IMR-90 (cell line): ENCODE measurements around the gene OGA. TPM values are rescaled to one million over a fixed set of nuclear protein-coding genes. Genes with fewer than 3 reads are reported as not detected.

Source experiments
- ATAC-seq: fragments of 200-7000 bp; cut with Tn5 transposase; 2 replicates; pipeline ENCODE4 v1.9.1; 2020; ENCODE audit warnings: low read depth, mild to moderate bottlenecking, moderate library complexity
- BruUV-seq: library from RNA; stranded (reverse); fragments of 400-500 nt; replicated peaks from 2 replicates; lab custom pipeline; 2021; lab: Mats Ljungman, UMichigan
- CTCF ChIA-PET: fragments of 300-600 bp; formaldehyde crosslinking; extraction: SDS; loops from one replicate; lab custom pipeline; 2021; ENCODE audit warnings: antibody characterized with exemption; lab: Yijun Ruan, JAX
- POLR2A ChIA-PET: fragments of 300-600 bp; sonication (Branson Sonifier 250); formaldehyde crosslinking; loops from one replicate; lab custom pipeline; 2022; ENCODE audit warnings: antibody characterized with exemption; ENCODE audit not compliant: unreplicated experiment; lab: Charles Lee
- DNase-seq: peaks from one replicate; pipeline ENCODE4 v3.0.0; 2013
- H2AFZ ChIP-seq: replicated peaks from 2 replicates; pipeline ENCODE3; 2013; ENCODE audit warnings: low read length, mild to moderate bottlenecking; ENCODE audit not compliant: poor library complexity
- H2AK5ac ChIP-seq: 2 replicates; pipeline ENCODE4 v1.6.1; 2013; ENCODE audit warnings: low read depth, low read length, inconsistent platforms
- H2AK9ac ChIP-seq: replicated peaks from 2 replicates; pipeline ENCODE3; 2013; ENCODE audit warnings: mild to moderate bottlenecking, low read depth, low read length, moderate library complexity; ENCODE audit not compliant: poor library complexity
- H2BK120ac ChIP-seq: 2 replicates; pipeline ENCODE4 v1.6.1; 2013; ENCODE audit warnings: low read depth, low read length, inconsistent platforms
- H2BK15ac ChIP-seq: 3 replicates; pipeline ENCODE4 v1.6.1; 2013; ENCODE audit warnings: low read depth, low read length, inconsistent platforms
- H2BK20ac ChIP-seq: 2 replicates; pipeline ENCODE4 v1.6.1; 2013; ENCODE audit warnings: low read depth, mild to moderate bottlenecking, inconsistent platforms, low read length, moderate library complexity
- H2BK5ac ChIP-seq: 2 replicates; pipeline ENCODE4 v1.6.1; 2013; ENCODE audit warnings: mild to moderate bottlenecking, low read depth, low read length, inconsistent platforms; ENCODE audit not compliant: poor library complexity, severe bottlenecking
- H3K14ac ChIP-seq: replicated peaks from 2 replicates; pipeline ENCODE4 v1.6.1; 2013; ENCODE audit warnings: low read depth, low read length, inconsistent platforms
- H3K18ac ChIP-seq: 2 replicates; pipeline ENCODE4 v1.6.1; 2013; ENCODE audit warnings: low read depth, low read length, control low read depth
- H3K23ac ChIP-seq: 2 replicates; pipeline ENCODE4 v1.6.1; 2013; ENCODE audit warnings: low read depth, low read length, inconsistent platforms
- H3K27ac ChIP-seq: 2 replicates; pipeline ENCODE4 v1.5.1; 2013; ENCODE audit warnings: mild to moderate bottlenecking, control low read depth, low read length; ENCODE audit not compliant: insufficient read depth
- H3K27me3 ChIP-seq: 2 replicates; pipeline ENCODE4 v1.6.1; 2013; ENCODE audit warnings: low read length; ENCODE audit not compliant: control insufficient read depth, insufficient read depth
- H3K36me3 ChIP-seq: 2 replicates; pipeline ENCODE4 v1.6.1; 2013; ENCODE audit warnings: low read length, mixed read lengths; ENCODE audit not compliant: control insufficient read depth, insufficient read depth
- H3K4ac ChIP-seq: 2 replicates; pipeline ENCODE4 v1.6.1; 2013; ENCODE audit warnings: low read depth, low read length, inconsistent platforms
- H3K4me1 ChIP-seq: 2 replicates; pipeline ENCODE4 v1.6.1; 2013; ENCODE audit warnings: low read length, mixed read lengths; ENCODE audit not compliant: control insufficient read depth, insufficient read depth
- H3K4me2 ChIP-seq: 2 replicates; pipeline ENCODE4 v1.6.1; 2013; ENCODE audit warnings: low read depth, mild to moderate bottlenecking, control low read depth, low read length, moderate library complexity
- H3K4me3 ChIP-seq: 2 replicates; pipeline ENCODE4 v1.5.1; 2013; ENCODE audit warnings: low read depth, mild to moderate bottlenecking, control low read depth, low read length, moderate library complexity; ENCODE audit not compliant: insufficient read depth
- H3K56ac ChIP-seq: 2 replicates; pipeline ENCODE4 v1.6.1; 2013; ENCODE audit warnings: low read length, inconsistent platforms; ENCODE audit not compliant: insufficient read depth; ENCODE audit errors: extremely low read depth
- H3K79me1 ChIP-seq, 2 experiments: 2 replicates each; pipeline ENCODE4 v1.6.1; 2013; ENCODE audit warnings: low read length in 2 of 2, inconsistent platforms in 1 of 2, low read depth in 1 of 2
- H3K9ac ChIP-seq: 2 replicates; pipeline ENCODE4 v1.6.1; 2013; ENCODE audit warnings: low read depth, low read length, control low read depth
- H3K9me1 ChIP-seq: 2 replicates; pipeline ENCODE4 v1.6.1; 2013; ENCODE audit warnings: low read length, inconsistent platforms; ENCODE audit not compliant: insufficient read depth
- H3K9me3 ChIP-seq: 2 replicates; pipeline ENCODE4 v1.6.1; 2013; ENCODE audit warnings: low read length; ENCODE audit not compliant: control insufficient read depth, insufficient read depth
- H4K20me1 ChIP-seq: 2 replicates; pipeline ENCODE4 v1.6.1; 2013; ENCODE audit warnings: low read length, inconsistent platforms; ENCODE audit not compliant: insufficient read depth
- H4K5ac ChIP-seq: 2 replicates; pipeline ENCODE4 v1.6.1; 2013; ENCODE audit warnings: mild to moderate bottlenecking, low read depth, low read length, control low read depth
- H4K8ac ChIP-seq, 2 experiments: 2 replicates each; pipeline ENCODE4 v1.6.1; 2013; ENCODE audit warnings: low read depth in 2 of 2, low read length in 2 of 2, control low read depth in 1 of 2, inconsistent platforms in 1 of 2
- H4K91ac ChIP-seq: 2 replicates; pipeline ENCODE4 v1.6.1; 2013; ENCODE audit warnings: low read depth, low read length, inconsistent platforms; ENCODE audit not compliant: insufficient read depth
- BHLHE40 ChIP-seq: fragments of 150-350 bp; IDR thresholded peaks from 2 replicates; pipeline ENCODE4 v1.6.1; 2016; ENCODE audit warnings: mild to moderate bottlenecking, low read depth, low read length
- CTCF ChIP-seq: conservative IDR thresholded peaks from 2 replicates; pipeline ENCODE4 v1.5.1; 2012; ENCODE audit warnings: mild to moderate bottlenecking, low read depth, low read length, improper control_type of control experiment
- MAZ ChIP-seq: IDR thresholded peaks from 2 replicates; pipeline ENCODE4 v1.6.1; 2012; ENCODE audit warnings: low read depth, mild to moderate bottlenecking, low read length, improper control_type of control experiment, moderate library complexity, borderline replicate concordance
- MXI1 ChIP-seq: IDR thresholded peaks from 2 replicates; pipeline ENCODE4 v1.6.1; 2012; ENCODE audit warnings: low read depth, mild to moderate bottlenecking, low read length, moderate library complexity, borderline replicate concordance
- NFE2L2 ChIP-seq: fragments of 150-350 bp; IDR thresholded peaks from 2 replicates; pipeline ENCODE4 v1.6.1; 2016; ENCODE audit warnings: low read depth, mild to moderate bottlenecking, low read length
- POLR2A ChIP-seq: IDR thresholded peaks from 2 replicates; pipeline ENCODE4 v1.6.1; 2012; ENCODE audit warnings: mild to moderate bottlenecking, low read depth, low read length
- RCOR1 ChIP-seq: IDR thresholded peaks from 2 replicates; pipeline ENCODE4 v1.6.1; 2012; ENCODE audit warnings: mild to moderate bottlenecking, low read length, improper control_type of control experiment; ENCODE audit not compliant: insufficient replicate concordance
- SMC3 ChIP-seq: fragments of 150-350 bp; IDR thresholded peaks from 2 replicates; pipeline ENCODE4 v1.6.1; 2016; ENCODE audit warnings: low read depth, mild to moderate bottlenecking, antibody characterized with exemption, low read length, moderate library complexity
- WGBS, 2 experiments: methylation state at CpG; one replicate each; pipeline versions ENCODE4 v1.1.5 to v1.1.7; 2013; ENCODE audit warnings: missing lambda C conversion rate in 2 of 2; ENCODE audit not compliant: insufficient read length in 1 of 2; ENCODE audit errors: extremely low coverage in 2 of 2; 5-methylcytosine and 5-hydroxymethylcytosine counted together
- dilution Hi-C: fragments of 300-500 bp; cut with HindIII; formaldehyde crosslinking; loops from one replicate; pipeline ENCODE4 v1.14.3; 2018; ENCODE audit warnings: low sequenced_read_pairs; ENCODE audit not compliant: unreplicated experiment
- in situ Hi-C: fragments of 300-500 bp; cut with MboI; formaldehyde crosslinking; loops from 3 replicates; pipeline ENCODE4 v1.14.3; 2019; ENCODE audit warnings: low sequenced_read_pairs, inconsistent platforms, mixed read lengths
- intact Hi-C: fragments of 100-400 bp; cut with micrococcal nuclease; formaldehyde crosslinking; loops from 2 replicates; pipeline ENCODE4 v1.10.0; 2022
- polyA plus RNA-seq, 3 experiments: library from polyadenylated mRNA; depleted of rRNA; stranded (reverse); fragments of >200 nt; gene quantifications; 2 replicates each; pipeline ENCODE4 v1.2.3, GENCODE V29; 2012; ENCODE audit warnings: low replicate concordance in 1 of 3
- total RNA-seq: library from RNA; depleted of rRNA; stranded (reverse); fragments of >200 nt; gene quantifications from 2 replicates; pipeline ENCODE4 v1.2.3, GENCODE V29; 2012

OGA gene
- total and polyA plus RNA-seq, 2 of the 4 experiments (the other 2 are of a cell fraction): 42.5 to 62.9 TPM

- Histone ChIP-seq H3K4me2 (no peak overlapping the region), H3K36me3 (no peaks in the 10 kb centered on the region), H3K23ac (peak overlapping the region; percentile 15; the same call in 1 of the 2 replicates), H3K4me3 (no peak overlapping the region), H3K56ac (no peak overlapping the region), H2AK9ac (no peak overlapping the region), H2BK20ac (no peak overlapping the region), H4K20me1 (no peaks in the 10 kb centered on the region), H3K79me1 (no peaks in the 10 kb centered on the region), H4K8ac (no peak overlapping the region), H3K4ac (no peak overlapping the region), H2BK15ac (no peak overlapping the region), H3K27me3 (peaks cover 32% of the 10 kb centered on the region), H3K9me1 (no peaks in the 10 kb centered on the region), H2BK5ac (no peak overlapping the region), H4K91ac (no peak overlapping the region), H4K5ac (no peak overlapping the region), H2AFZ (no peak overlapping the region), H2AK5ac (no peak overlapping the region), H3K4me1 (no peaks in the 10 kb centered on the region), H3K14ac (no peak overlapping the region), H3K18ac (no peak overlapping the region), H3K9me3 (no peaks in the 10 kb centered on the region), H2BK120ac (no peak overlapping the region), H3K9ac (no peak overlapping the region), H3K27ac (no peak overlapping the region)
- BruUV-seq: no TSS peak
- in situ Hi-C loops (loop anchor here (10.0 kb wide), 1 partner anchor 559 kb away; no protein-coding TSS in a partner anchor), dilution Hi-C loops (no loop called here), intact Hi-C loops (no loop called here)
- no CpG with 5 or more reads among the region's 3 CpGs for WGBS, 2 experiments
- ChIA-PET POLR2A (no interaction called here), CTCF (no interaction called here)
- TF ChIP-seq NFE2L2 (no peak), SMC3 (no peak), POLR2A (no peak), MXI1 (no peak), RCOR1 (no peak), CTCF (no peak), MAZ (no peak), BHLHE40 (no peak)
- no peak for DNase-seq
- ATAC-seq: no peak
Measured at GRCh38 chr10:101744267-101744666, 74.0 kb downstream of the OGA start.
